Measurements from ENCODE around the gene KRT33A.
"Not testable (repeated sequence)": the region's sequence is repeated elsewhere in the genome, so short reads cannot be mapped to it uniquely, and the experiment has no call there.

The KRT33A gene

GRCh38 chr17:41350381-41350878 lies at the start of gene KRT33A:
Gene KRT33A (minus strand): TSS chr17:41350828. CDS start chr17:41350767, 61 bp downstream.
- in situ Hi-C loops (cut with HindIII; ENCODE audit: low sequenced_read_pairs); H3K4me3 ChIP-seq (ENCODE audit: low read depth, low read length); DNase-seq (ENCODE audit: low read depth): not testable (repeated sequence)

DNA sequence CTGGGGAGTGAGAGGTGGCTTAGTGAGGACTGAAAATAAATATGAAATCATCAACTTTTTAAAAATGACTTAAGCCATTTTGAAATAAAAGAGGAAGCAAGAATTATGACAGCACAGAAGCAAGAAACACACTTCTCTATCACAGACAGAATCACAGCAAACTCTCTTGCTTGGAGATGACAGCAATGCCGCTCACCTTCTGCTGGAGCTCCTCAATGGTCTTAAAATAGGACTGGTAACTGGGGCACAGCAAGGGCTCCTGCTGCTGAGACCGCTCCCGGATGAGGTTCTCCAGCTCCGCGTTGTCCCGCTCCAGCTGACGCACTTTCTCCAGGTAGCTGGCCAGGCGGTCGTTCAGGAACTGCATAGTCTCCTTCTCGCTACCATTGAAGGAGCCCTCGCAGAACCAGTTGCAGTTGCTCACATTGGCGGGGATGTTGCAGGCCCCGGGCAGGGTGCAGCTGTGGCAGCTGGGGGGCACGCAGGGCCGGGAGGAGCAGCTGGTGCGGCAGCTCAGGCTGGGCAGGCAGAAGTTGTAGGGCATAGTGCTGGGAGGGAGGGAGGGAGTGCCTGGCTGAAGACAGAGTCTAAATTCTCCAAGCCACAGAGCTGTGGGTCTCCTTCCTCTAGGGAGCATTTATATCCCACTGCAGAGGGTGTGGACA lies 46.5 kb upstream of the KRT33A start, which contains the start of gene KRT31:
Gene KRT31, minus strand, starts transcription at position 613 of the 665 bp plus-strand sequence. Its CDS starts 69 bp downstream, at position 544.
- TF ChIP-seq, protein P1, sequence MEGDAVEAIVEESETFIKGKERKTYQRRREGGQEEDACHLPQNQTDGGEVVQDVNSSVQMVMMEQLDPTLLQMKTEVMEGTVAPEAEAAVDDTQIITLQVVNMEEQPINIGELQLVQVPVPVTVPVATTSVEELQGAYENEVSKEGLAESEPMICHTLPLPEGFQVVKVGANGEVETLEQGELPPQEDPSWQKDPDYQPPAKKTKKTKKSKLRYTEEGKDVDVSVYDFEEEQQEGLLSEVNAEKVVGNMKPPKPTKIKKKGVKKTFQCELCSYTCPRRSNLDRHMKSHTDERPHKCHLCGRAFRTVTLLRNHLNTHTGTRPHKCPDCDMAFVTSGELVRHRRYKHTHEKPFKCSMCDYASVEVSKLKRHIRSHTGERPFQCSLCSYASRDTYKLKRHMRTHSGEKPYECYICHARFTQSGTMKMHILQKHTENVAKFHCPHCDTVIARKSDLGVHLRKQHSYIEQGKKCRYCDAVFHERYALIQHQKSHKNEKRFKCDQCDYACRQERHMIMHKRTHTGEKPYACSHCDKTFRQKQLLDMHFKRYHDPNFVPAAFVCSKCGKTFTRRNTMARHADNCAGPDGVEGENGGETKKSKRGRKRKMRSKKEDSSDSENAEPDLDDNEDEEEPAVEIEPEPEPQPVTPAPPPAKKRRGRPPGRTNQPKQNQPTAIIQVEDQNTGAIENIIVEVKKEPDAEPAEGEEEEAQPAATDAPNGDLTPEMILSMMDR (IDR thresholded peaks at IDR 0.05; ENCODE audit: low read depth, low read length, missing control alignments) = no peak
- no peak within 1 kb of the TSS for H3K4me3 ChIP-seq (ENCODE audit: low read depth, low read length)
- DNase-seq (ENCODE audit: low read depth) = no peak
- in situ Hi-C loops (cut with HindIII; ENCODE audit: low sequenced_read_pairs) = no loop called here

DNA sequence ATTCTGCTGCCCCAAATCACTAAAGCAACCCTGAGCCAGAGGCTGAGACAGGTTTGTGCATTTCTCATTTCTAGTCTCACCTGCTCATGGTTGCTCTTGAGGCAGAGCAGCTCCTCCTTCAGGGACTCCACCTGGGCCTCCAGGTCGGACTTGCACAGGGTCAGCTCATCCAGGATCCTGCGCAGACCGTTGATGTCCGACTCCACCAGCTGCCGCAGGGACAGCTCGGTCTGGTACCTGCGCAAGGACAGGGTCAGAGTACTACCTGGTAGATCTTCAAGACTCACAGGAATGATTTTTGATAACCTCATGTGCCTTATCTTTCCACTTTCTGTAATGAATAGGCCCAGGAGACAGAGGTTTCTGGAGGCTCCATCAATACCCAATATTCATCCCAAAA lies 45.7 kb upstream of the KRT33A start:
- no peak for DNase-seq (ENCODE audit: low read depth)
- TF ChIP-seq, protein P1 (IDR thresholded peaks at IDR 0.05; ENCODE audit: low read depth, low read length, missing control alignments) = no peak
- in situ Hi-C loops (cut with HindIII; ENCODE audit: low sequenced_read_pairs) = no loop called here
- no peak overlapping the region for H3K4me3 ChIP-seq (ENCODE audit: low read depth, low read length)

GRCh38 chr17:41395611-41396010 lies 45.0 kb upstream of the KRT33A start:
- no peak overlapping the region for H3K4me3 ChIP-seq (ENCODE audit: low read depth, low read length)
- TF ChIP-seq, protein P1 (IDR thresholded peaks at IDR 0.05; ENCODE audit: low read depth, low read length, missing control alignments) = no peak
- in situ Hi-C loops (cut with HindIII; ENCODE audit: low sequenced_read_pairs) = no loop called here
- DNase-seq (ENCODE audit: low read depth) = no peak

- H3K4me3 ChIP-seq (ENCODE audit: low read depth, low read length); in situ Hi-C loops (cut with HindIII; ENCODE audit: low sequenced_read_pairs); DNase-seq (ENCODE audit: low read depth): not testable (repeated sequence)
These were observed 44.4 kb upstream of the KRT33A start for GRCh38 chr17:41395044-41395443.

DNA sequence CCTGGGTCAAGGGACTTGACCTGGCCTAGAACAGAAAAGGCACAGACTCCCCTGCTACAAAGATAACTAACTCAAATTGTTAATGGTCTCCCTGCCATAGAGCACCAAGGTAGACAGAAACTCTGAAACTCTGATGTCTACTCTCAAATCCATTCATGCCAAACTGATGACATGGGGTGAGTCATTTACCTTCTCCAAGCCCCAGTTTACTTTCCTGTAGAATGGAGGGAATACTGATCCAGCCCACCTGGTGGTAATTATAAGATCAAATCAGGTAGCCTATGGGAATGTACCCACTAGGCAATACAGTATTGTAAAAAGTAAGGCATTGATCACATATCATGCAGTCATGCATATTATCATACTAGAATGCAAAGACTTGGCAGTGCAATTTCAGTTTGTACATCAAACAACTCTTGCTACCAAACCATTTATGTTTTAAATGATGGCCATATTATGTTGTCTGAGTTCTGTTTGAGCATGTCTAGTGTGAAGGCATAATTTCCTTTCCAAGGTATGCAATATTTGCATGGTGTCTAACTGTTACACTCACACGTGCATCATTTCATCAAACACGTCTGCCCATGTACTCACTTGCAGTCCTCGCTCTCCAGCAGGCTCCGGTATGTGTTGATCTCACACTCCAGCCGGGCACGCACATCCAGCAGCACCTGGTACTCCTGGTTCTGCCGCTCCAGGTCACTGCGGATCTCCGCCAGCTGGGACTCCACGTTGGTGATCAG lies 43.8 kb upstream of the KRT33A start:
- TF ChIP-seq, protein P1 (IDR thresholded peaks at IDR 0.05; ENCODE audit: low read depth, low read length, missing control alignments) = no peak
- in situ Hi-C loops (cut with HindIII; ENCODE audit: low sequenced_read_pairs) = no loop called here
- H3K4me3 ChIP-seq (ENCODE audit: low read depth, low read length) = no peak overlapping the region
- DNase-seq (ENCODE audit: low read depth) = no peak

DNA sequence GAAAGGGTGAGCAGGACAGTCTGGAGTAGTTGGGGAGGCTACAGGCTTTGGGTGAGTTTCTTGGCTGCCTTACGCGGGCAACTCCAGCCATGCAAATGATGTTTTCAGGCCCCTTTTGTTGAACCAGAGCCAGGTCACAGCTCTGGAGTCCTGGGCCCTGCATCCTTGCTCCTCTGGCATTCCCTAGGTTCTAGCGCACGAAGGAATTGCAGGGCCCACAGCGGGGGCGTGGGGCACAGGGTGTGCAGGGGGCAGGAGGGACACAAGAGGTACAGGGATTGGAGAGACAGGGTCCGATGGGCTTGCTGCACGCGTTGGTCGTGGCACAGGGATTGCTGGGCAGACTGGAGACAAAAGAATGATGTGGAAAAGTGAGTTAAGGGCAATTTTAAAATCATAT lies 43.2 kb upstream of the KRT33A start:
- DNase-seq (ENCODE audit: low read depth) = no peak
- TF ChIP-seq, protein P1 (IDR thresholded peaks at IDR 0.05; ENCODE audit: low read depth, low read length, missing control alignments) = no peak
- H3K4me3 ChIP-seq (ENCODE audit: low read depth, low read length) = no peak overlapping the region
- in situ Hi-C loops (cut with HindIII; ENCODE audit: low sequenced_read_pairs) = no loop called here

Data from astrocyte of the cerebellum (primary cell).